ENCODE measurements around the gene NNT.
"Not testable (repeated sequence)": the region's sequence is repeated elsewhere in the genome, so short reads cannot be mapped to it uniquely, and the experiment has no call there.

NNT gene

DNA sequence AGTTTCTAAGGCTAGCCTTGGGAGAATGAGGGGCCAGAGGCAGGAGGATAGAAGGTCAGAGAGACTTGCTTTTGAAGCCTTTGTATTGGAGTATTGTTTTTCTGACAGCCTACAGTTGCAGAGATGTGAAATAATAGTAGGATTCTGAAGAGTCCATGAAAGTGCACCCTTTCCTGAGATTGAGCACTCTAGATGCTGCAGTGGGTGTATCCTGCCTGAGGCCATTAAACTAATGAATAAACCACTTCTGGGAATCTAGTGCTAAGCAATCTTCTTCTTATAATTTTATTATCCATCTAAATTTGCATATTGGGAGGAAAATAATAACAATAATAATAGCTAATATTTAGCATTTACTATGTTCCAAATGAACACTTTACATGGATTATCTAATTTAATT lies 19.3 kb upstream of the NNT start:
- DNase-seq = no peak

DNA sequence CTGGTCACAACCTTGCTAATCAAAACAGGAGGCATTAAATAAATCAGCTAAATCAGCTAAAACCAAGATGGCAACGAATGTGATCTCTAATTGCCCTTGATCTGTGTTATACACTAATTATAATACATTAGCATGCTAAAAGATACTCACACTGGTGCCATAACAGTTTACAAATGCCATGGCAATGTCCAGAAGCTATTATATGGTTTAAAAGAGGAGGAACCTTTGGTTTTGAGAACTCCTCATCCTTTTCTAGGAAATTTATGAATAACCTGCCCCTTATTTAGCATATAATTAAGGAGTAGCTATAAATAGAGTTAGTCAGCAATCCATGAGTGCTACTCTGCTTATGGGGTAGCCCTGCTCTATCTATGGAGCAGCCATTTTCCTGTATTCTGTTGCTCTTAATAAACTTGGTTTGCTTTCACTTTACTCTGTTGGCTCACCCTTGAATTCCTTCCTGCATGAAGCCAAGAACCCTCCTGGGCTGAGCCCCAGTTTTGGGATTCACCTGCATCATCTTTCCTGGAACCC lies 18.7 kb upstream of the NNT start:
- no peak for DNase-seq

DNA sequence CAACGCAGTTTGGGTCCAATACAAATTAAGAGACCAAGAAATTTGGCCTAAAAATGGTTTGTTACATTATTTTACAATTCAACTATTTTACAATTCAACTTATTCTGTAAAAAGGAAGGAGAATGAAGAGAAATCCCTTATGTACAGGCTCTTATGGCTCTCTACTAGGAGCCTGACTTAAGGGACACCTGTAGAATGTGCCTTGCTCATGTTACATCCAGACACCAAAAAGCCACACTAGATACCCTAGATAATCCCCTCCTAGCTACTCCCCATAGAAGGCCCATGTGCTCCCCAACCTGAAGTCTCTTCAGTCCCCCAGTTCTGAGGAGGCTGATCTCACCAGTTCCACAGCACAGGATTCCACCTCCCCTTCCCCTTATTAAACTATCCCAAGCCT lies 14.1 kb upstream of the NNT start:
- DNase-seq = no peak

DNA sequence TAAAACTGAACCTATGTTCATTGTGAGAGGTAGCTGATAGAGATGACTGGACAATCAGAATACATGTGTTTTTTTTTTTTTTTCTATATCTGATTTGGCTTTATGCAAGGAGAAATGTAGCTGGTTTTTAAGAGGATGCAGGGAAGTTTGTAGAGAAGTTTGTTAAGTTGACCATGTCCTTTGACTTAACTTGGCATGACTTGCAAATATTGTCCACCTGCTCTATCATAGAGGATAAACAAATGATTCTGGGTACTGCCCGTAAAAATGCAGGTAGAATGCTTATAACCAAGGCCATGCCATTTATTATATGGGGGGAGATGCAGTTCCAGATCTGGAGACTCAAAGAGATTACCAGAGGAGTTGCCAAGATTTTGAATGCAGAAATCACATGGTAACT lies 13.7 kb upstream of the NNT start:
- DNase-seq = no peak

DNA sequence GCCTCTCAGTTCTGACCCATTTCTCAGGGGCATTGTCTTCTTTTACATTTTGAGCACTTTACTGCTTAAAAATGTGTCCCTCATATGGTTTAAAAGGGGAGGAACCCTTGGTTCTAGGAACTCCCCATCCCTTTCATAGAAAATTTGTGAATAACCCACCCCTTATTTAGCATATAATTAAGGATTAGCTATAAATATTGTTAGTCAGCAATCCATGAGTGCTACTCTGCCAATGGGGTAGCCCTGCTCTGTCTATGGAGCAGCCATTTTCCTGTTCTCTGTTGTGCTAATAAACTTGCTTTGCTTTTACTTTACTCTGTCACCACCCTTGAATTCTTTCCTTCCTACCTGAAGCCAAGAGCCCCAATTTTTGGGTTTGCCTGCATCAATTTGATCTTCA lies 12.3 kb upstream of the NNT start:
- no peak for DNase-seq

DNA sequence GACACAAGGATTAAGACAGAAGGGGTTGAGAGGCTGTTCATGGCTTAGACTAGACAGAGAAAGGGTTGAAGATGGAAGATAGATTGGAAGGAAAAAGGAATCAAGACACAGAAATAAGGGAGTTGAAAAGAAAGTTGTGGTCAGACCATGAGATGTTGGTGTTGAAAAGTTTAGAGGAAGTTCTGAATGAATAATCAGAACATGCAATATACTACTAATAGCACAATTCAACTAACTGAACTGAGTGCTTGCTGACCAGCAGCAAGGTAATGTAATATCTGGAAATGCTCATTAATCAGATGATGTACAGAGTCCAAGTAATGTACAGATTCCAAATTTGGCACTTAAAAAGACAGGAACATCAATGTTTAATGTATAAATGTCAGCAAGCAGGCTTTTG lies 10.6 kb upstream of the NNT start:
- DNase-seq = no peak

DNA sequence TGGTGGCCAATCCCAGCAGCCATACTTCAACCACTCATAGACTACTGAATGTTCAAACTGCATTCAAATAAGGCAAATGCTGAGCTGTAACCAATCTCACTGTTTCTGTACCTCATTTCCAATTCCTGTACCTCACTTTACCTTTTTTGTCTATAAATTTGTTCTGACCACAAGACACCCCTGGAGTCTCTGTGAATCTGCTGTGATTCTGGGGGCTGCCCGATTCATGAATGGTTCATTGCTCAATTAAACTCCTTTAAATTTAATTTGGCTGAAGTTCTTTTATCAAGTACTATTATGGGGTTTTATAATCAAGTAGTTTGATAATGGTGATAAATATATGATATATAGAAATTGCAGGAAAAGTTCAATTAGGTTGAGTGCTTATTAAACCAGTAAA lies 4.1 kb upstream of the NNT start:
- not testable (repeated sequence) for DNase-seq

DNA sequence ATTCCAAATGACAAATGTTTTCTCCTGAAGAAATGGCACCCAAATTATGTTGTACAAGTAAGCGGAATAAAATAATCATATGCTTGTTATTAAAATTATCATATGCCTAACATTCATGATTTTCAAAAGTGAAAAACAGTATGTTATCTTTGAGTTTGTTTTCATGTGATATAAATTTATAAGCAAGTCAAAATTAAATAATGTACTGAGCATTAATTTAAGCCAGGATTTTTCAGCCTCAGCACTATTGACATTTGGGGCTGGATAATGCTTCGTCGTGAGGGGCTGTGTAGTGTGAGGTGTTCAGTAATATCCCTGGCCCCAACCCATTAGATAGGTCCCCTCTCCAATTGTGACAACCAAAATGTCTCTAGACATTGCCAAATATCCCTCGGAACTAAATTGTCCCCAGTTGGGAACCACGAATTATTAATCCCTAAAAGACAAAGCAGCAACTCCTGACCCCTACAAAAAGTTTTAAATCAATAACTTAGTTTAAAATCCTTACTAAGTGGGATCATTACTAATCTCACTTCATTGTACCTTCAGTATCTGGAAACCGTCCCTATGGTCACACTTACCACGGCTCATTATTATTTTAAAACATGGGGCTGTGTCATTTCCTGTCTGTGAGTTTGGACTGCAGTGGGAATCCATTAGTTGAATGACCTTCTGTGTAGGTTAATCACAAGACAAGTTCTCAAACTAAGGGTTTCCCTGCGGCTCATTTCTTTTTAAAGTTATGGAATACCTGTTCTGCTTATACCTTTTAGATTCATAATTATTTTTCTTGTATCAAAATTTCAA lies 1.3 kb upstream of the NNT start:
- peak; percentile 57 for DNase-seq

DNA sequence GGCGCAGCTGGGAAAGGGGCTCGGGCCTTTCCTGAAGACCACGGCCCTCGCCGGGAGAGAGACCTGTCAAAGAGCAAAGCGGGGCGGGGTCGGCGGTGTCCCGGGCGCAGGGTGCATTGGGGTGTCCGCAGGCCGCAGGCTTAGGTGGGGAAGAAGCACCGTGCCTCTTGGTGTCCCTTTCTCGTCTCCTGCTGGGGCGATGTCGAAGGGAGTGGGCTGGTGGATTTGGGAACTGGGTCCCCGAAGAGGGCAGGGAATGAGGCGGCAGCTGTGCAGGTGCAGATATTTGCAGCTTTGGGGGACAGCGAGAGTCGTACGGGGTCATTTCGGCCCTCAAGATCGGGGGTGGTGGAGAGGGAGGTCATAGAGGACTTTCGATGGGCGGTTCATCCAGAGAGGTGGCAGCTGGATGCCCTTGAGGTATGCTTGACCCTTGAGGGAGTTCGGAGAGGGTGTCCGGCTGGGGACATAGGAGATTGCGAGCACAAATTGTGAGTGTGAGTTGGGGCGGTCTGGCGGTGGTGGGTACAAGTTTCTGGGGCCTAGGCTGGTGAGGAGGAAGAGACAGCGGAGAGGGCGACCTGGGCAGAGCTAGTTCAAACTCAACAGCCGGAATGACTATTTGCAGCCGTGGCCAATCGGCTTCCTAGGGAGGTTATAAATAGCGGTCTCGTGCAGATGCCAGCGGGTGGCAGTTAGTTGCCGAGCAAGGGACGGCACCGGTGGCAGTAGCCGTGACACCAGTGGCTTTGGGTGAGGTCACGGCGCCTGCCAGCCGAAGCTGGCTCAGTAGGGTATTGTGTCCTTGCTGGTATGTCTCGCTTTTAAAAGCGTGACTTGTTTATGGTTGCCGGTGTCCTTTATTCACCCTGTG lies 601 bp downstream of the NNT start:
- DNase-seq = peak; percentile 95

DNA sequence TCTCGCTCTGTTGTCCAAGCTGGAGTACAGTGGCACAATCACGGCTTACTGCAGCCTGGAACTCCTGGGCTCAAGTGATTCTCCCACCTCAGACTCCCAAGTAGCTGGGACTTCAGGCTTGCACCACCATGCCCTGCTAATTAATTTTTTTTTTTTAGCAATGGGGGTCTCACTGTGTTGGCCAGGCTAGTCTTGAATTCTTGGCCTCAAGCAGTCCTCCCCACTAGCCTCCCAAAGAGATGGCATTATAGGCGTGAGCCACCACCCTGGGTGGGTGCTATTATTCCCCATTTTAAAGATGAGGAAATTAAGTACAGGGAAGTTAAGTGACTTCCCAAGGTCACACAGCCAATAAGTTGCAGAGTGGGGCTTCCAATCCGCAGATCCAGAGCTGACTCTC lies 1.7 kb downstream of the NNT start:
- DNase-seq = no peak

DNA sequence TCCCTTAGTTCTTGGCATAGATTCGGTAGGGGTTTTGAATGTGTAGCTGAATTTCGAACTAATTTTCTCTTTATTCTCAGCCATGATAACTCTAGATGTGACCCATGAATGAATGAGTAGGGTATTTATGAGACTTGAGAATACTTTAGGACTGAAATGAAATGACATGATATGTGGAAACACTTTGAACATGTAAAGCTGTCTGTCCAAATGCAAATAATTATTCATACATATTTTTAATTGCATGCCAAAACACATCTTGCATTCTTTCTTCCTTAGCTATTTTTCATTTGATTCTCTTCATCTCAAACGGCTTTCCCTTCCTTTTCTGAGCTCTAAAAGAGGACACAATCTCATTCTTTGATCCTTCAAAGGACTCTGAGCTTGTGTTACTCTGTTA lies 3.4 kb downstream of the NNT start:
- no peak for DNase-seq

DNA sequence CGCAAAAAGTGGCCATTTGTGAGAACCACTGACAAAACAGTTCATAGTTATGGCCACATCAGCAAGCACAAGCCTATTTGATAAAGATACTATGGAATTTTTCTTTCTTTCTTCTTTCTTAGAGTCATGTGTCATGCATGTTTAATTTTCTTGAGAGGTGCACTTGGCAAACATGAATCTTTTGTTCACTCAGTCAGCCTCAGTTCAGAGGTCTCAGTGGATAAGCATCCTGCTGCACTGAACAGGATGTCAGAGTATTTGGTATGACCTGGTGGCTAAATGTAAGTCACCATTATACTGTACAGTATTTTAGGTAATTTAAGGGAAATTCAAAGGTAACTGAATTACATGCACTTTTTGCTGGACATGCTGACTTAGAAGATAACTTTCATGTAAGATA lies 5.4 kb downstream of the NNT start:
- DNase-seq = no peak

DNA sequence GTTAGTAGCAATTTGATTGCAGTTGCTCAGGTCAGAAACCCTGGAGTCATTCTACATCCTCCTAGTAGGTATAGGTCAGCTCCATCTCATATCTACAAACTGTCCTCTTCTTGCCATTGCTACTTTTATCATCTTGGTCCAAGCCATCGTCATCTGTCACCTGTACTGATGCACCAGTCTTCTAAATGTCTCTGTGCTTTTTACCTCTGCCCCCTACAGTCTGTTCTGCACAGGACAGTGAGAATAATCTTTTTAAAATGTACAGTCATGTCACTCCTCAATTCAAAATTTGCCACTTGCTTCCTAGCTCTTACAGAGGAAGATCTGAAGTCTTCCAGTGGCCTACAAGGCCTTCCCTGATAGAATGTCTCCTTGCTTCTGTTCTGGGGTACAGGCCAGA lies 6.8 kb downstream of the NNT start:
- DNase-seq = peak; percentile 23

DNA sequence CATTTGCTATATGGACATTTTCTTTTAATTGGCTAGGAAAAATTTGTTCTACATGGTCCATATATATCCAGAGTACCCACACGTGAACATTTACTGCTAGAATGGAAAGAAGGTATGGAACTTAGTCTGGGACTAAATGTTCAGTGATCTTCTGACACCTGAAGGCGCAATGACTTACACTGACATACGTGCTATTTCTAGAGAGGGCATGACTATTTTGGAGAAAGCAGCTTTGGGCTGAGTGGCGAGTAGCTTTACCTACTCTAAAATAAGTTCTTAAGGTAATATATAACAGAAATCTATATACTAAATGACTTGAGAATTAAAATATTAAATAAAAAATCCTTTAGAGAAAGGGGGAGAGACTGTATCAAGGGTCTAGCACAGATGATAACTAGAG lies 10.4 kb downstream of the NNT start:
- DNase-seq = no peak

DNA sequence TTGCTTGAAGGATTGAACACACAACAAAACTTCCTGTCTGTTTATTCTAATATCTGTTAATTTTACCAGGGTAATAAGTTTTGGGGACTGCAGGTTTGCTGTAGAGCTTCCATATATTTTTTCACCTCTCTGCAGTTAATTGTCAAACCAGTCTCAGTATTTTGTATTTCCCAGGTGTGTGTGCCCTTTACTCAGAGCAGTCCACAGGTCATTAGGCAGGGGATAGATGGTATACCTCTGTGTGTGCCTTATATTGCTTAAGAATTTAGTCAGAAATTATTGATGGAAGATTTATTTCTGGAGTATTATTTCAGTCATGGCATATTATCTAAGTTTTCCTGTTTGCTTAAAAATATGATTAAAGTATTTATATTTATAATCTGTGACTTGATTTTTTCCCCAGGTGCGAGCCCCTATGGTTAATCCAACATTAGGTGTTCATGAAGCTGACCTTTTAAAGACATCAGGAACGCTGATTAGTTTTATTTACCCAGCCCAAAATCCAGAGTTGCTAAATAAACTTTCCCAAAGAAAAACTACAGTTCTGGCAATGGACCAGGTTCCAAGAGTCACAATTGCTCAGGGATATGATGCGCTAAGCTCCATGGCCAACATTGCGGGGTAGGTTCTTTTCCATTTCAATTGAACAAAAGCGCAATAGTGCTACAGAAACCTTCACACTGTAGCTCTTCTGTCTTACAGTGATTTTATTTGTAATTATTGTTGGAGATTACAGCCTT lies 12.6 kb downstream of the NNT start:
- DNase-seq = no peak

DNA sequence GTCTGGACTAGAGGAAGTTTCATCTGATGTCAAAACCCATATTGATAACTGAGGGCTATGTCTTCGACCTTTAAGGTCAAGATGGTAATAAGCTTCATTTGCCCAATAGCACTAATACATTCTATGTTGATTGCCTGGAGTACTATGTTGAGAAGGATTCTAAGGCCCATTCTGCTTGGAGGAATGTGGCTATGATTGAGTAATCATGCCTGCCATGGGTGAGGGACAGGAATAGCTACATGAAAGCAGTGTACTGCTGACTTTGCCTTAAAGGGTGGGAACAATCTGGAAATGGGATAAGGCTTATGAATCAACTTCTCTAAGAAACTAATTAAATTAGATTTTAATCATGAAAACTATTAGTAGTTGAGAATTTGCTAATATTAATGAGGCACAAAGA lies 13.6 kb downstream of the NNT start:
- DNase-seq = no peak

DNA sequence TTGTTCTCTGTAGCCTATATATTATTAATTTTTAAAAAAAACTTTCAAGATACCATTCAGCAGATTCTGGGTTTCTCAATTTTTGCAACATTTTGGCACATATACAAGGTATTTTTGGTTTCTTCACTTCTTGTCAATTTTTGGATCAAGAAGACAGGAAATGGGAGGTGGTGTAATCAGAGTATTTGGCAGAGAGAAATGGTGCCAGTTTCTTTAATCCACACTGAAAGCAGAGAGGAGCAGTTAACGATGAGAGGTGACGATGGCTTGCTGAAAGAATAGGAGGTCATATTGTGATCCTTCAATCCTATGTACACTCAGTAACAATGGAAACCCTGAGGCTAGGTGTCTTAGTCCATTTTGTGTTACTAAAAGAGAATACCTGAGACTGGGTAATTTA lies 16.4 kb downstream of the NNT start:
- DNase-seq = no peak

DNA sequence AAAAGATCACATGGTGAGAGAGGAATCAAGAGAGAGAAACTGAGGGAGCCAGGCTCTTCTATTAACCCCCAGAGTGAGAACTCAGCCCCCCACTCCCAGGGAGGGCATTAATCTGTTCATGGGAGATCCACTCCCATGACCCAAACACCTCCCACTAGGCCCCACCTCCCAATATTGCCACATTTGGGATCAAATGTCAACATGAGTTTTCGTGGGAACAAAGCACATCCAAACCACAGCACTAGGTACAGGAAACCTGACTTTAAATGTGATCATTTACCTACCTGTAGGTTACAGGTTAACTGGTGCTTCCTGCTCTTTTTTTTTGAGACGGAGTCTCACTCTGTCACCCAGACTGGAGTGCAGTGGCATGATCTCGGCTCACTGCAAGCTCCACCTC lies 16.9 kb downstream of the NNT start:
- DNase-seq = no peak

DNA sequence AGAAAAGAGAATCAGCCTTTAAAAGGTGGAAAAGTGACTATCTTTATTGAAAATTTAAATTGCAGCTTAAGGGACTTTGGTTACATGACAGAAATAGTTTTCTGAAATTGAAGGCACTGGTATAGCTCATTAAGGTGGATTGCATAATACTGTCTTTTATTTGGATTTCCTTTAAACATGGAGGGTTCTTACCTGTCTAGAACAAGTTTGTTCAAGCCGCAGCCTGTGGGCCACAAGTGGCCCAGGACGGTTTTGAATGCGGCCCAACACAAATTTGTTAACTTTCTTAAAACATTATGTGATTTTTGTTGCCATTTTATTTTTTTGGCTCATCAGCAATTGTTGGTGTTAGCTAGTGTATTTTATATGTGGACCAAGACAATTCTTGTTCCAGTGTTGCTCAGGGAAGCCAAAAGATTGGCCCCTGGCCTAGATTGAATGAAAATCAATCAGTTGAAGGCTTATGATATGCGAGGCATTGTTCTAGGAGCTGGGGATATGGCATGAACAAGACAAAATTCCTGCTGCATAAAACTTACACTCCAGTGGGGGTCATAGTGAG lies 18.0 kb downstream of the NNT start:
- no peak for DNase-seq

DNA sequence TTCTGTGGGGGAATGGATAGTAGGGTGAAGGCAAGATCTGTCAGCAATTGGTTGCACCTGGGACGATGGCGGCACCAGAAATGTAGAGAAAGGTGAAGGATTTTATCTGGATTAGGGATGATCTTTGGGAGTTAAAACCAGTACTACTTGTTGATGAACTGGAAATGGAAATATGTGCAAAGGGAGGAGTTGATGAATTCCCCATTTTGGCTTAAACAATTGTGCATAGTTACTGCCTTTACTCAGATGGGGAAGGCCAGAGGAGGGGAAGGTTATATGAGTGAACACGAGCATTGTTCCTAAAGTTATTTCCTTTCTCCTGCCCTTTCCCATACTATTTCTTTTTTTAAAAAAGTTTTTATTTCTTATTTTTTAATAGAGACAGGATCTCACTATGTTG lies 19.1 kb downstream of the NNT start:
- DNase-seq = no peak

DNA sequence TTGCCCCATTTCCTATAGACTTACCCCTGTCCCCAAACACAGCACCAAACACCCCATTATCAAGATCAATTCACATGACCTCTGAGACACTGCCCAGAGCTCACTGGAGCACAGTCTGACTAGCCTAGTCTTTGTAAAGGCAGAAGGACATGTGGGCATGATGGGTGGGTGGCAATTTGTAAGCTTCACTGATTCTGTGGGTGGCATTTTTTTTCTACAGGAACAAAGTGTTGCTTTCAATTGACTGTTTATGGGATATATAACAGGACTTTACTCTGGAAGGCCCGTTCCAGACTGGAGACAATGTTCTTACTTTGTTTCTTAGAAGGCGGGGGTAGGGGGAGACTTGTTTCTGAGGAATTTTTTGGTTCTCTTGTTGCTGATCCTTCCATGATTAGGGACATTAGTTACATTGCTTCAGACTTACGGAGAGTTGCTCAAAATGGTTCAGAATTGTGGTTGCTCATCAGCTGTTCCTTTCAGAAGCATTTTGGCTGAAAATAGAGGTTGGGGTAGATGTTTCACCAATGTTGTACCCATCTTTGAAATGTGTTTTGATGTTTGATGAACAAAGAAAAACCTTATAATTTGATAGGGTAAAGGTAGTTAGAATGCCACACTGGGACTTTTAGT lies 20.2 kb downstream of the NNT start:
- DNase-seq = no peak

DNA sequence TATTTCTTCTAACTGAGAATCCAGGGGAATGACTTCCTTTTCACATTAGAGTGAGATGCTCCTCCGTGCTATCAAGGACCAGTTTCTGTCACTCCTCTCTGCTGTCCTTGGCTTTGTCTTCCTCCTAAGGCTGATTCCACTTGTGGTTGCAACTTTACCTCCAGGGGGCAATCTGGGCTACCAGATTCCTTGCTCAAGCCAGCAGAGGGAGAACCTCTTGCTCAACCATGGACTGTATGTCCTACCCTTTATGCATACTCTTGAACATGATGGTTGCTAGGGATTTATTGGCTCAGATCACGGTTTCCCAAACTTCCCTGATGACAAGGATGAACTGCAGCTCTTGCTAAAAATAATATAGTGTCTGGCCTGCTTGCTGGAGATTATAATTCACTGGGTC lies 24.0 kb downstream of the NNT start:
- peak; percentile 62 for DNase-seq
